Measurements from ENCODE around the gene PTBP1. TPM values are rescaled to one million over a fixed set of nuclear protein-coding genes. Genes with fewer than 3 reads are reported as not detected.

Gene PTBP1
- total and polyA plus RNA-seq, 2 of the 13 experiments (the other 11 are each of a cell fraction or from before 2014, with no cell fraction given) = 195 to 288 TPM

DNA sequence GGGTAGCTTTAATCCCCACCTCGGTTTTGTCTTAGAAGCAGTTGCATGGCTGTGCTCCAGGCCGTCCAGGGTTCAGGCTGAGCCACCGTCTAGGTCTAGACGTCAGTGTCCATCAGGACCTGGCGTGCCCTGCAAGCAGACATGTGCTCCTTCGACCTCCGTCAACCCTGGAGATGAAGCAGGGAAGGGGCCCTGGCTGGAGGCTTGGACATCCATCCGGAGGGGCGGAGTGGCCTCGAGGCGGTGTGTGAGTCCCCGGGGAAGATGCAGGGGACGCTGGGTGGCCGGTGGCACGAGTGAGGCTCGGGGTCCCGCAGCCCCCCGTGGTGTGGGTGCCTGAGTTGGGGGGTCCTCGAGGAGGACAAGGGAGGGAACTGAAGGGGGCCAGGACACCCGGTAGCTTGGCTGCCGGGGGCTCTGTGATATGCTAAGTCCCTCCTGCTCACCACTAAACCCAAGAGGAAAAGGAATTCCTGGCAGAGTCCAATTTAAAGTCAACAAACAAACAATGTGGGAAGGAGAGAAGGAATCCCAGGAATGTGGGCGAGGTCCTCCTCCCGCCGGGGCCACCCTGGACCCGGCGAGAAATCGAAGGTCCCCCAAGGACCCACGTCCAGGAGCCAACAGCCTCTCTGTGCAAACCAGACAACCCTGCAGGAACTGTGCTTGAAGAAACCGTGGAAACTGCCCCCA is 14.9 kb upstream of the PTBP1 start (continued):
- TF ChIP-seq ZNF350 (CRISPR knock-in tag; IDR thresholded peaks at IDR 0.05; ENCODE audit: borderline replicate concordance, low read depth) = peak; percentile 65
- TF ChIP-seq NR2F6 (IDR thresholded peaks at IDR 0.05) = no peak
- peak; percentile 48 for TF ChIP-seq NR2F6 (CRISPR knock-in tag; IDR thresholded peaks at IDR 0.05)
- TF ChIP-seq NPAS2 (CRISPR knock-in tag; IDR thresholded peaks at IDR 0.05; ENCODE audit: borderline replicate concordance) = no peak
- 0 out of 2 replicates have a peak, but pooled peaks have one; percentile 24 for TF ChIP-seq KLF6 (CRISPR knock-in tag; IDR thresholded peaks at IDR 0.05)
- no peak for TF ChIP-seq CREM (IDR thresholded peaks at IDR 0.05)
- TF ChIP-seq CREM (CRISPR knock-in tag; IDR thresholded peaks at IDR 0.05) = no peak
- TF ChIP-seq YEATS2 (CRISPR knock-in tag; IDR thresholded peaks at IDR 0.05; ENCODE audit: borderline replicate concordance) = no peak
- no peak for TF ChIP-seq ZFP36 (IDR thresholded peaks at IDR 0.05; ENCODE audit: borderline replicate concordance, low read depth, low read length, partially characterized antibody)
- TF ChIP-seq UBTF (CRISPR knock-in tag; IDR thresholded peaks at IDR 0.05) = peak; percentile 59
- peak; percentile 48 to 85; a peak in 3 of 4 replicates for TF ChIP-seq POLR2A (IDR thresholded peaks at IDR 0.05; ENCODE audit: insufficient read depth in 1 of 2, low read depth in 2 of 2, low read length in 2 of 2)
- TF ChIP-seq ZNF790 (CRISPR knock-in tag; IDR thresholded peaks at IDR 0.05; ENCODE audit: borderline replicate concordance) = 0 out of 2 replicates have a peak, but pooled peaks have one; percentile 46
- TF ChIP-seq ELF4 (CRISPR knock-in tag; IDR thresholded peaks at IDR 0.05; ENCODE audit: borderline replicate concordance) = 0 out of 2 replicates have a peak, but pooled peaks have one; percentile 57
- peak in 1 of 2 experiments; percentile 26; a peak in 1 of 4 replicates for TF ChIP-seq NR2F1 (CRISPR knock-in tag; IDR thresholded peaks at IDR 0.05)
- peak; percentile 68 for TF ChIP-seq ISL2 (CRISPR knock-in tag; IDR thresholded peaks at IDR 0.05)
- TF ChIP-seq, protein P1, sequence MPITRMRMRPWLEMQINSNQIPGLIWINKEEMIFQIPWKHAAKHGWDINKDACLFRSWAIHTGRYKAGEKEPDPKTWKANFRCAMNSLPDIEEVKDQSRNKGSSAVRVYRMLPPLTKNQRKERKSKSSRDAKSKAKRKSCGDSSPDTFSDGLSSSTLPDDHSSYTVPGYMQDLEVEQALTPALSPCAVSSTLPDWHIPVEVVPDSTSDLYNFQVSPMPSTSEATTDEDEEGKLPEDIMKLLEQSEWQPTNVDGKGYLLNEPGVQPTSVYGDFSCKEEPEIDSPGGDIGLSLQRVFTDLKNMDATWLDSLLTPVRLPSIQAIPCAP (CRISPR knock-in tag; IDR thresholded peaks at IDR 0.05; ENCODE audit: low read depth) = no peak
- TF ChIP-seq ZNF383 (CRISPR knock-in tag; IDR thresholded peaks at IDR 0.05; ENCODE audit: borderline replicate concordance) = no peak
- TF ChIP-seq RBFOX2 (IDR thresholded peaks at IDR 0.05; ENCODE audit: low read depth, low read length) = no peak
- TF ChIP-seq, protein P2, sequence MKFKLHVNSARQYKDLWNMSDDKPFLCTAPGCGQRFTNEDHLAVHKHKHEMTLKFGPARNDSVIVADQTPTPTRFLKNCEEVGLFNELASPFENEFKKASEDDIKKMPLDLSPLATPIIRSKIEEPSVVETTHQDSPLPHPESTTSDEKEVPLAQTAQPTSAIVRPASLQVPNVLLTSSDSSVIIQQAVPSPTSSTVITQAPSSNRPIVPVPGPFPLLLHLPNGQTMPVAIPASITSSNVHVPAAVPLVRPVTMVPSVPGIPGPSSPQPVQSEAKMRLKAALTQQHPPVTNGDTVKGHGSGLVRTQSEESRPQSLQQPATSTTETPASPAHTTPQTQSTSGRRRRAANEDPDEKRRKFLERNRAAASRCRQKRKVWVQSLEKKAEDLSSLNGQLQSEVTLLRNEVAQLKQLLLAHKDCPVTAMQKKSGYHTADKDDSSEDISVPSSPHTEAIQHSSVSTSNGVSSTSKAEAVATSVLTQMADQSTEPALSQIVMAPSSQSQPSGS (CRISPR knock-in tag; IDR thresholded peaks at IDR 0.05) = peak; percentile 17; the same call in 1 of the 2 replicates
- peak; percentile 48 for TF ChIP-seq IRF2 (CRISPR knock-in tag; IDR thresholded peaks at IDR 0.05)
- TF ChIP-seq MYPOP (CRISPR knock-in tag; IDR thresholded peaks at IDR 0.05) = no peak
- peak; percentile 46 for TF ChIP-seq ZEB1 (IDR thresholded peaks at IDR 0.05; ENCODE audit: insufficient replicate concordance, low read depth)
- 0 out of 2 replicates have a peak, but pooled peaks have one; percentile 18 for TF ChIP-seq ZBTB44 (CRISPR knock-in tag; IDR thresholded peaks at IDR 0.05)
